ENCODE results near the gene SAFB. TPM values are rescaled to one million over a fixed set of nuclear protein-coding genes. Genes with fewer than 3 reads are reported as not detected.

SAFB gene
- polyA plus RNA-seq, 1 donor, result 192 TPM

DNA sequence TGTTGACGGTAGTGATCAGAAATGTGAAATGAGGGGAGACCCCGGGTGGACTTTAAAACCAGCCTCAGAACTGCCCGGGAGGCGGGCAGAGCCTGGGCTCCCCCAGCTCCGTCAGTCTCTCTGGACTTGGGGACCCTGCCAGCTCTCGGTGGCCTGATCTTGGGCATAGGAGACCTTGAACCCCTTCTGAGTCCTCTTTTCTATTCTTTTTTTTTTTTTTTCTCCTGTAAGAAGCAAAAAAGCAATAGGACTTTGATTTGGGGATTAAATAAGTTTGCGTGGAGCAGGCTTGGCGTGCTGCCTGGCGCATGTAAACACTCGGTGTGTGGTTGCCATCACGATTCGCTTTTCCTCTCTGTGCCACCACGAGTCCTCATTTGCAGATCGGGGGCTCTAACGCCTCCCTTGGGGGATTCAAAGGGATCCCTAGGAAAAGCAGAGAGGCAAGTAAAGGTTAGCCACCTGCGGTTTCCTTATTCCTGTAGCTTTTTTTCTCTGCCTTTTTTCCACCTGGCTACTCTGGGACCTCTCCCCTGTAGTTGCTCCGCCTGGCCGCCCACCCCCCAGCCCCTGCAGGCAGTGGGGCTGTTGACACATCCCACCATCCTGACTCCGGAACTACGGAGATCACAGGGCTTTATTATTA lies 1.3 kb downstream of the SAFB start:
- no peak for DNase-seq

DNA sequence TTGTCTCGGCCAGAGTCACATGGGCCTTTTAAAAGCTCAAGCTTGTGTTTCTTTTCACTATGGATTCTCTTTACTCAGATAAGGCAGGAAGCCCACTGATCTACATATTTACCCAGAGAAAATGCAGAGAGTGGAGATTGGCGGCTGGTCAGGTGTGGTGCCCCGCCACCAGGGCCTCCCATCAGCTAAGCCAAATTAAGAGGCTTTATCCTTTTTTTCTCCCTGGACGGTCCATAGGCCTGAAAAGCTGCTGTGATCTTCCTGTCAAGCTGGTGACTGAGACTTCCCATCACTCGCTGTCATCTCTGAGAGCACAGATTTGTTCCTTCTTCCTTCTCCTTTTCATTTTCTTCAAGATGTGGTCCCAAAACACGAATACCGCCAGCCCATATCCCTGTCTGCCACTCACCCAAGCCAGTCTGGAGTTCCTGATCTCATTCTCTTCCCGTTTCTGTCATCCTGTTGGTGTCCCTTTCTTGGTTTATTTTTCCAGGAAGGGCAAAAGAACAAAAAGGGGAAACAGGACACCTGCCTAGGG lies 1.9 kb downstream of the SAFB start:
- DNase-seq, result no peak

DNA sequence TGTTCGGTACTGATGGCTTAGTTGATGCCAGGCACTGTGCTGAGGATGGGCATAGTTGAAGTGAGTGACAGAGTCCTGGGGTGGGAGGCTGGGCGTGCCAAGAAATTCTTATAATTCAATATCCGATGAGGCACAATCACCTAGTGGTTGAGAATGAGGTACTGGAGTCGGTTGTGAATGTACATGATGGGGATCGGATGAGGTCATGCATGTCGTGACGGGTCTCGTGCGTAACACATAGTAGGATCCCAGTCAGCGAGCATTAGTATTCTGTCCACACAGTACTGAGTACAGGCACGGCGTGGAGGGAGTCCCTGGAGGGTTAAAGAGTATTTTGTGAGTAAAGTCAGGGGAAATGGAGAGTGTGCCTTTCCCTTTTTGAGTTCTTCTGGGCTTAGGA lies 2.8 kb downstream of the SAFB start:
- no peak for DNase-seq

DNA sequence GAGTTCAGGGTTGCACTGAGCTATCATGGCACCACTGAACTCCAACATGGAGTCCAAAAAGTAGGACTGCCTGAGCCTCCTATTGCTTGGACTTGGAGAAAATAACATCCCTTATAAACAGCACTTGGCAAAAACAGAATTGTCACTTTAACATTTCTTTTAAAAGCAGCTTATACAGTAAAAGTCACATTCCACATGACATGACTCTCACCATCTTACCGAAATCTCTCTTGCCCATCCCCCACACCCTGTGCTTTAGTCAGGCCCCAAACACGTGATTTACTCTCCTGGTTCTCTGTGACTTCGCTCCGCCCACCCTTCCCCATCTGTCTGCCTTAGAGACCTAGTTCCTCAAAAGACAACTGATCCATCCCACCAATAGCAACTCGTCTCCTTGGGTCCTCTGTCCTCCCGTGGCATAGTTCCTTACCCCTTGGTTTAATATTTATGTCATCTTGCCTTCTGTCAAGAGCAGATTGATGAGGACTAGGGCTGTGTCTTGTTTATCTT lies 4.6 kb downstream of the SAFB start:
- no peak for DNase-seq

DNA sequence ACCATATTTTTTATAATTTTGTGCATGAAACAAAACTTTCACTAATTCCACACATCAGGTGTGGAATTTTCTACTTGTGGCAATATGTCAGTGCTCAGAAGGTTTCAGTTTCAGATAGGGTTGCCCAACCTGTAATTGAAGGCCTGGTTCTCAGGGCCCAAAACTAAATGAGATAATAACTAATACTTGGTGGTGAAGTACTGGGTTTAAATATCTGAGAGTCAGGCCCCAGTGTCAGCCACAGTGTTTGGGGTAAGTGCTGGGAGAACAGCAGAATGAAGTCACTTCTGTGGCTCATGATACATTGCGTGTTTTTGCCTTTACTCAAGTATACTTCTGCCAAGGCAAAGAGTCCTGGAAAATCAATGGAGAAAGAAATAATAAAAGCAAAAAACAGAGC lies 5.6 kb downstream of the SAFB start:
- no peak for DNase-seq

DNA sequence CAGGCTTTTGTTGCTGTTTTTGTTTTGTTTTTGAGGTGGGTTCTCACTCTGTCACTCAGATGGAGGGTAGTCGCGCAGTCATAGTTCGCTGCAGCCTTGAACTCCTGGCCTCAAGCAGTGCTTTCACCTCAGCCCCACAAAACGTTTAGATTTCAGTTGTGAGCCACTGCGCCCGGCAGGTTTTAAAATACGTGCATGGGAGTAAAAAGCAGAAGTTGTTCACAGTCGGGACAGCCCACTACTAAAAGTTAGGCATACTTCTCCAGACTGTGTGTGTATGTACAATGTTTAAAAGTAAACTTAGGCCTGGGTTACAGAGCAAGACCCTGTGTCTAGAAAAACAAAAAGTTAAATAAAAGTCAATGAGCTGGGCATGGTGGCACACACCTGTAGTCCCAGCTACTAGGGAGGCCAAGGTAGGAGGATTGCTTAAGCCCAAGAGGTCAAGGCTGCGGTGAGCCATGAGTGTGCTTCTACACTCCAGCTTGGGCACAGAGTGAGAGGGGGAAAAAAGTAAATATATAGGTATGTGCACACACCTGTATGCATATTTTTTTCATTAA lies 6.1 kb downstream of the SAFB start:
- DNase-seq, result no peak

DNA sequence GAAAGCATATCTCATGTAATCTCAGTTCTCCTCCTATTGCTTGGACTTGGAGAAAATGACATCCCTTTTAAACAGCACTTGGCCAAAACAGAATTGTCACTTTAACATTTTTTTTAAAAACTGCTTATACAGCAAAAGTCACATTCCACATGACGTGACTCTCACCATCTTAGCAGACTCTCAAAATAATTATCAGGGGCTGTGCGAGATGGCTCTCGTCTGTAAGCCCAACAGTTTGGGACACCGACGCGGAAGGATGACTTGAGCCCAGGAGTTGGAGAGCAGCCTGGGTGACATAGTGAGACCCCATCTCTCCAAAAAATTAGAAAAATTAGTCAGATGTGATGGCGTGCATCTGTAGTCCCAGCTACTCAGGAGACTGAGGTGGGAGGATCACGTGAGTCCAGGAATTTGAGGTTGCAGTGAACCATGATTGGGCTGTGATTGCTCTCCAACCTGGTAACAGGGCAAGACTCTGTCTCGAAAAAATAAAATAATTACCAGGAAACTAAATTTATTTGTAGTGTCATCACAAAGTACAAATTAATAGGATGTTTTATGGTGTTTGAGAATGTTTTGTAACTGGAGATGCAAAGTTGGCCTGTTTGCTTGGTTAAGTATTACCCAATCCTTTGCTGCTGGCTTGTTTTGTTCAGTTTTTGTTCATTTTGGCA lies 8.8 kb downstream of the SAFB start:
- DNase-seq, result no peak

DNA sequence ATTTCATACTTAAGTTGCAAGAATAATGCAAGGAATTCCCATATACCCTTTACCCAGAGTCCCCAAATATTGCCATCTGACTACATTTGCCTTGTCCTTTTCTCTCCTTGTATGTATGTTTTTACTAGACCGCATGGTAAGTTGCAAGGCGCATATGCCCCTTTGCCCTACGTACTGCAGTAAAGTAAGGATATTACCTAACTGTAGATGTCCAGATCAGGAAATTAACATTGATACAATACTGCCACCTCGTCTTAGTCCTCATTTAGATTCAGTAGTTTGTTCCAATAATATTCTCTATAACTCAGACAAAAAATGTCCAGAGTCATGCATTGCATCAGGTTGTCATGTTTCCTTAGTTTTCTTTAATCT lies 9.3 kb downstream of the SAFB start:
- no peak for DNase-seq

DNA sequence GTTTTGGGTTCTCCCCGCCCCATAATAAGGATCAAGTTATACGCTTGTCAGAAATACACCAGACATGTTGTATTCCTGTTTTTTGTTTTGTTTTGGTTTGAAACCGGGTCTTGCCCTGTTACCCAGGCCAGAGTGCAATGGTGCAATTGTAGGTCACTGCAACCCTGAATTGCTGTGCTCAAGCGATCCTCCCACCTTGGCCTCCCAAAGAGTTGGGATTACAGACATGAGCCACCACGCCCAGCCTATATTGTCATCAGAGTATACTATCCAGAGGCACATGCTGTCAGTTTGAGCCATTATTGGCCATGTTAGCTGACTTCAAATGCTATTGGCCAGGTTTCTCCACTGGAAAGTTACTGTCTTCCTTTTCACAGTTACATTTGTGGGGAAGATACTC lies 9.8 kb downstream of the SAFB start:
- no peak for DNase-seq

DNA sequence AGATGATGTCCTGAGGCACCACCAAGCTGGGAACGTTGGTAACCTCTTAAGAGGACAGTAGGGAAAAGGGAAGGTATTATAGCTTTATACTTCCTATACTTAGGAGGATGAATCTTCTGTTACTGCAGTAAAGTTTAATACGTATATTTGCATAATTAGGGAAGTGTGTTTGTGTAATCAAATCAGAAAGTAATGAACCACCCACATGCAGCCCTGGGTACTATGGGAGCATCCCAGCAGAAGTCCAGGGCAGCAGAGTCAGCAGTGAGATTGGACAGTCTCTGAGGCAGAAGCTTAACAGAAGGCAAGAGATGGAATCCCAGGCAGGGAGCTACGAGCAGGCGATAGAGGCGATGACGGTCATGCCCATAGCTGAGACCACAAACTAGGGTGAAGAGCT lies 12.5 kb downstream of the SAFB start:
- no peak for DNase-seq

DNA sequence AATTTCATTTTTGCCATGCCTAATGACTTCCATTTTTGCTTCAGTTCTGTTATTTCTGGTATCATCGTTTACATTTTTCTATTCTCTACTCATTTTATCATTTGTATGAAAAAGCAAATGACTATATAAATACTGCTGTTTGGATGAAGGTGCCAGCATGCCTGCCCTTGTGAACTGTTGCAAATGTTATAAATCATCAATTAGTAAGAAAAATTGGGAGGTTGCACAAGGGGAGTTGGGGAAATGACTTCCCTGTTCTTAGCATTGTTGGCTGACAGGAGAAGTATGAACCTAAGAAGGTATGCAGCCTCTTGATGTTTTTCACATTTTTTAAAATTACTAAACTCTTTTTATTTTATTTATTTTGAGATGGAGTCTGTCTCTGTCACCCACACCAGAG lies 15.1 kb downstream of the SAFB start:
- no peak for DNase-seq

DNA sequence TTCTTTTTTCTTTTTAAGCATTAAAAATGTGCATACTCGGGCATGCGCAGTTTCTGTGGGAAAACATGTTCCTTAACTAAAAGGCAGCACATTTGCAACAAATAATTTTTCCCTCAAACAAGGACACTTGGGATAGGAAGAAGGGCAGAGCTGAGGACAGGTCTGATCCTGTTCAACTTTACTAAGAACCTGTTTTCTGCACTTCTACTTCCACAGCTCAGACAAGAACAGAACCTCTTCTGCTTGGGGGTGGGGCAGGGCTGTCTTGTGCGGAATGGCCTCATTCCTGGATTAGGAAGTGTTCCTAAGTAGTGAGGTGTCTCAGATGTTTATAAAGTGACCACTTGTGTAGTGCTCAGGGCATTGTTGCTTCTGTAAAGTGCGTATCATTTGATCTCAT lies 18.3 kb downstream of the SAFB start:
- no peak for DNase-seq

DNA sequence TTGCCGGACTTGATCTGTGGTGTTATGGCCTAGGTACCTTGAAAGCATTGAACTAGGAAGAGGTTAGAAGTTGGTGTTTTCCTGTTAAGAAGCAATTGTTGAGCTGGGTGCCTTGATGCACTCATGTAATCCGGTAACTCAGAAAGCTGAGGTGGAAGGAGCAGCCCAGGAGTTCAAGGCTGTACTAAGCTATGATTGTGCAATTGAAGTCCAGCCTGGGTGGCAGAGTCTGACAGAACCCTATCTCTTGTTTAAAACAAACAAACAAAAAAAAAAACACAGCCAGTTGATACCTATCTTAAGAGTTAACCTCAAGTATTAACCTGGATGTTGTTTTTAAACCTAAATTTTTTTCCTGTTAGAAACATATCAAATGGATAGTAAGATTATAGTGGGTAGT lies 19.3 kb downstream of the SAFB start:
- DNase-seq, result no peak

DNA sequence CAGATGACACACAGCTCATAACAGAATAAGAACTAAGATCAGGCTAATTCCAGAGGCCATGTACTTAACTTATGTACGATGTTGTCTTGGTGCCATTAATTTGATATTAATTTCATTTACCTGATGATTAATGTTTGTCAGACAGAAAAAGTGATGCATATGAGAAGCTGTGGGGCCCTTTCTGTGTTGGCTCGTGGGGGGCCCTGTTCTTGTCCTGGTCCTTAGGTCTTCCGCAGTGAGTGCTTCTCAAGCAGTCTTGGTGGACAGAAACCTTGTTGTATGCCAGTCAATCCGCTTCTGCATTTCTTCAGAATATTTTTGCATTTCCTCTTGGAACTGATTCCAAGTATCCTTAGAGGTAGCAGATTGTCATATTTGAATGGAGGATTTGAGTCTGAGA lies 20.2 kb downstream of the SAFB start:
- no peak for DNase-seq

DNA sequence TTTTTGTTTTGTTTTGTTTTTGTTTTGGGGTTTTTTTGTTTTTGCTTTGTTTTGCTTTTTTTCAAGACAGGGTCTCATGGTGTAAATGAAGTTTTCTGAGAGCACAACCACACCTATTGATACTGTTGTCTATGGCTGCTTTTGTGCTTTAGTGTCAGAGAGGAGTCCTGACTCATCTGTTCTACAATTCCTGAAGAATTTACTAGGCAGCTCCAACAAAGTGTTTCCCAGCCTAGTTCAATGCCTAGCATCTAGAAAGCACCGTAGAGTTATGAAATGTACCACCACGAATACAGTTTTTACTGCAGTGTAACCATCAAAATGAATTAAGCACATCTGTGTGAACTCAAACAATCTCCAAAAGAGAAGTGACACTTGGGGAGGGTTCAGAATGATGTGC lies 21.2 kb downstream of the SAFB start:
- no peak for DNase-seq

DNA sequence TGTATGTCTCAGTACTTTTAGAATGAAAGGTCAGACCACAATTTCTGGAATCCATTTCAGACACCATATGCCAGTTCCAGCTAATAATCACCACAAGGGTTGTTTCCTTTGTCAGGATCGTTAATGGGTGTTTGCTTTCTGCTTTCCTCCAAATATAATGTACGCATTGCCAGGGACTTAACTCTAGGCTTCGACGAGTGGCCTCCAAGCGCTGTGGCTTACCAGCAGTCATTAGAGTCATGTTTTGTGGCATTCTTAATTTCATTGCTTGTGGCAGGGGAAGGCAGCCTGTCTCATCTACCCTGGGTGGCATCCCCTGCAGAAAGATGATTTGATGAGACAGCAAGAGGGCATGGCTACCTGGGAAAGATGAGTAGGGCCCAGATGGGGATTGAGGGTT lies 22.5 kb downstream of the SAFB start:
- DNase-seq, result no peak

DNA sequence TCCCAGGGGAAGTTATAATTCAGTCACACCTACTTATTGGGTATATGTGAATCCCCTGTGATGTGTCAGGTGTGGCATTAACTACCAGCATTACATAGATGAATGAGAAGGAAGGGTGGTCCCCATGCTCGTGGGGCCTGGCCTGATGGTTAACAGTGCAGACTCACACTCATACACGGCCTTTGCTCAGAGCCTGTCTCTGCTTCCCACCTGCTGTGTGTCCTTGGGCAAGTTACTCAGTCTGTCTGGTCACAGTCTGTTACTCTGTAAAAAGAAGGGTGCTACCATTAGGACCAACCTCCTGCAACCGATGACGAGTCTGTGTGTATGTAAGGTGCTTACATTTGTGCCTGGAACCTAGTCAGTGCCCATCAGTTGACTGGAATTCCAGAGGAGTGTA lies 23.8 kb downstream of the SAFB start:
- no peak for DNase-seq

DNA sequence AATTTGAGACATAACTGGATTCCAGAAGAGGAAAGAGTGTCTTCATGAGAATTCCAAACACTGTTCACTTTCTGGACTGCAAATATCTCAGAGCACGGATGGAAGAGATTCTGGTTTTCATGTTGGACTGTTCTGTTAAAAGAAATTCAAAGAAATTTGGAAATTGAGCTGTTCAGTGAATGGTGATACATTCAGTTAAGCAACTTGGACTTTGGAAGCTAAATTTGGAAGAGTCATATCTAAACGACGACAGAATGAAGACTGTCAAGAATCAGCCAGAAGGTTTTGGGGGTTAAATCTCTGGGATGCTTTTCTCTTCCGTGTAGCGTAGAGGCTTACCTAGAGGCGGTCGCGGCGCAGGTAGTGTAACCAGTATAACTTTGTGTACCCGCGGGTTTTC lies 25.6 kb downstream of the SAFB start:
- no peak for DNase-seq

DNA sequence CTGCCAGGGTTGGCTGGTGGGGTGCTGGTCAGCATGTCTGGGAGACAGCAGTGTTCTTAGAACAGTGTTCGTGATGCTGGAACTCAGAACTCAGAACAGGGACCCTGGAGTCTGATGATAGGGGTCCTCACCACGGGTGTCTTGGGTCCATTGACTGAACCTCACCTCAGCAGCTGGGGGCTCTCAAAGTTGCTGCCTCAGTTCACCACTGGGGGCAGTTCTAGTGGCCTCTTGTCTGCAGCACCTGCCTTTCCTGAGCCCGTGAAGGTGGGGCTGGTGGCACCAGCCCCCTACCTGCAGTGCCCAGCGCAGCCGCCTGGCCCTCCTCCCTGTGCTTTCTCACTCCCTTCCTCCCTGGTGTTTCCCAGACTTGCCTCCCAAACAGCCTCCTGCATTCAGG lies 28.5 kb downstream of the SAFB start:
- DNase-seq, result no peak

DNA sequence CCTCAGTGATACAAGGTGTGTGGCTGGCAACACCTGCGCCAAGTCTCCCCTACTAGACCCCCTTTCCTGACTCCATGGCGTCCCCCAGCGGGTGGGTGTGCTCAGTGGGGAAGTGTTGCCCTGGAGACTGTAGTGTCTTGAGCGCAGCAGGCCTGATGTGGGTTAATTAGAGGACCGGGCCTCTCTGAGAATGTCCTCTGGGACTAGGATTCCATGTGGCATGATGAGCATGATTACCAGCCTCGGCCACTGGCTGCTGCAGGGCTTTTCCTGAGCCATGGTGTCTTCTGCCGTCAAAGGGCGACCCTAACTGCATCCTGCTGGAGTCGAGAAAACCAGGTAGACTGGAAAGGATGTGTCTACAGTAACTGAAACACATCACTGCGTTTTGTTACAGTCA lies 29.4 kb downstream of the SAFB start:
- DNase-seq, result no peak

DNA sequence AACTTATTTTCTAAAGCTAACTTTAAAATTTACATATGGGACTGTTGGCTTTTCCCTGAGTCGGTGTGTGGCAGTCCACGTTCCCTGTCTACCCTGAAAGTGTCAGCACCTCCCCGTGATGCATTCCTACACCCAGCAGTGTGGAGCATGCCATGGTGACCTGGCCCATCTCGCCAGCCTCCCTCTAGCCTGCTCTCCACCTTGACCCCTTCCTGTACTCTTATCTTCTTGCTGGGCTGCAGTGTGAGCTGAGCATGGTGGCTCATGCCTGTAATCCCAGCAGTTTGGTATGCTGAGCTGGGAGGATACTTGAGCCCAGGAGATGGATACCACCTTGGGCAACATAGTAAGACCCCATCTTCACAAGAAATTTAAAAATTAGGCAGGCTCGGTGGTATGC lies 32.0 kb downstream of the SAFB start:
- no peak for DNase-seq

DNA sequence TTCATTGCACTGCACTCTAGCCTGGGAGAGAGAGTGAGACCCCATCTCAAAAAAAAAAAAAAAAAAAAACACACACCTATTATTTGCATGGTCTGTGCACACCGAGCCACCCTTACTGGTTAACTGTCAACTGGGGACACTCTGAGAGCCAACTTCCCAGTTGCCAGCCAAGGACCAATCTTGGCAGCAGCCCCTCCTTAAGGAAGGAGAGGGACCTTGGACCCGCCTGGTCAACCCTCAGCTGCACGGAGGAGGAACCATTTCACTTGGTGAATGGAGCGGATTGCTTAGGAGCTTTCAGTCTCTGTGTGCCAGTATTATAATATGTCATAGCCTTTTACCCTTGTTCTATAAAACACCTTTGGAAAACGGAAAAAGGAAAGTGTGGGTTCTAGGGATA lies 32.5 kb downstream of the SAFB start:
- no peak for DNase-seq

DNA sequence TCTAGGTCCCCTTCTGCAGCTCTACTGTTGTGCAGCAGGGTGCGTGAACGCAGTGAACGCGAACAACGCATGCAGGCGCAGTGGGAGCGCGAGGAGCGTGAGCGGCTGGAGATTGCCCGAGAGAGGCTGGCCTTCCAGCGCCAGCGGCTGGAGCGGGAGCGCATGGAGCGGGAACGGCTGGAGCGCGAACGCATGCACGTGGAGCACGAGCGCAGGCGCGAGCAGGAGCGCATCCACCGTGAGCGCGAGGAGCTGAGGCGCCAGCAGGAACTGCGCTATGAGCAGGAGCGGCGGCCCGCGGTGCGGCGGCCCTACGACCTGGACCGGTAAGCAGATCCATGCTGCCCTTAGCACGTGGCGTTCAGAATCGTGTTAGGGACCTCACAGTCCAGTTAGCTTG lies 38.6 kb downstream of the SAFB start:
- no peak for DNase-seq

DNA sequence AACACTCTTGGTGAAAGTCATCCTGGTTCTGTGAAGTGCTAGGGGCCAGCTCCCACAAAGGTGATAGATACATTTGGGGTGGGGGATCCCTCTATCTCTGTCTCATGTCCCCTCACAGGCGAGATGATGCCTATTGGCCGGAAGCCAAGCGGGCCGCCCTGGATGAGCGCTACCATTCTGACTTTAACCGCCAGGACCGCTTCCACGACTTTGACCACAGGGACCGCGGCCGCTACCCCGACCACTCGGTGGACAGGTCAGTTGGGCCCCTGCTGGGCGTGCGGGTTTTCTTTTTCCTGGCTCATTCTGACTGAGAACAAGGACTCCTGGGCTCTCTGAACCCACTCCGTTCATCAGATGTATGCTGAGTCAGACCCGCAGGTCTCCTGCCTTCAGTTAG lies 41.0 kb downstream of the SAFB start:
- DNase-seq, result no peak
